NT2/D1 (cell line): Measurements from ENCODE around the gene ARID1B.

Experiments used
- SUZ12 ChIP-seq: IDR thresholded peaks from 2 replicates; pipeline ENCODE4 v1.6.1; 2011; ENCODE audit not compliant: insufficient read length, insufficient read depth; ENCODE audit errors: extremely low read depth
- YY1 ChIP-seq: IDR thresholded peaks from 2 replicates; pipeline ENCODE4 v1.6.1; 2011; ENCODE audit not compliant: insufficient read length, insufficient read depth
- ZNF274 ChIP-seq: IDR thresholded peaks from 2 replicates; pipeline ENCODE4 v1.6.1; 2011; ENCODE audit warnings: mild to moderate bottlenecking, low read depth, low read length

DNA sequence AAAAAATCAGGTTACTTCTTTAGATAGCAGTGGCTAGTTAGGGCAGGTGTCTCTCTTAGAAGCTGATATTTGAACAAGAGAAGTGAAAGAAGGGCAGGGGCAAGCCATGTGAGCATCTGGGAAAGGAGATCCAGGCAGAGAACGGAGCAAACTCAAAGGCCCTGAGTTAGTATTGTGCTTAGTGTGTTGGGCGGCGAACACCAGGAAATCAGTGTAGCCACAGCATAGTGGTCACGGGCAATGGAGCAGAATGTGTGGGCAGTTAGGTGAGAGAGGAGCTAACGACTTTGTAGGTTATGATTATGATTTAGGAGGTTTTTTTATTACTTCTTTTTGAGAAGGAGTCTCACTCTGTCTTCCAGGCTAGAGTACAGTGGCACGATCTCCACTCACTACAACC lies 316.9 kb downstream of the ARID1B start:
- TF ChIP-seq YY1: no peak
- no peak for TF ChIP-seq ZNF274
- no peak for TF ChIP-seq SUZ12
